H1 (cell line): ENCODE measurements around the gene TMEM185B. TPM values are rescaled to one million over a fixed set of nuclear protein-coding genes. Genes with fewer than 3 reads are reported as not detected.

ENCODE experiments used
- CTCF ChIA-PET: fragments of 300-600 bp; sonication (Branson Sonifier 250); formaldehyde crosslinking; loops from one replicate; lab custom pipeline; 2021; ENCODE audit not compliant: partially characterized antibody; lab: Charles Lee
- POLR2A ChIA-PET: fragments of 300-600 bp; sonication (Branson Sonifier 250); formaldehyde crosslinking; loops from one replicate; lab custom pipeline; 2021; ENCODE audit warnings: inconsistent platforms; ENCODE audit not compliant: partially characterized antibody; lab: Charles Lee
- DNase-seq, 2 experiments: peaks; one replicate each; pipeline versions ENCODE4 v3.0.0 to v3.0.0-alpha.2; 2010 to 2022; ENCODE audit warnings: low spot score in 2 of 2, low read depth in 1 of 2, mixed read lengths in 1 of 2
- FAIRE-seq: peaks from 2 replicates; lab custom pipeline; 2011; peaks lifted over from hg19 to GRCh38; lab: Jason Lieb, UNC
- H2AFZ ChIP-seq: 2 replicates; pipeline ENCODE4 v1.8.1; 2012; ENCODE audit warnings: low read length, inconsistent platforms
- H2AK5ac ChIP-seq: 2 replicates; pipeline ENCODE4 v1.6.1; 2013; ENCODE audit warnings: low read depth, low read length
- H2BK120ac ChIP-seq: replicated peaks from 2 replicates; pipeline ENCODE3; 2013; ENCODE audit warnings: low read depth, low read length, inconsistent platforms
- H2BK12ac ChIP-seq: 2 replicates; pipeline ENCODE4 v1.6.1; 2013; ENCODE audit warnings: low read depth, low read length
- H2BK15ac ChIP-seq: 2 replicates; pipeline ENCODE4 v1.6.1; 2013; ENCODE audit warnings: low read length
- H2BK20ac ChIP-seq: 2 replicates; pipeline ENCODE4 v1.6.1; 2013; ENCODE audit warnings: low read length
- H2BK5ac ChIP-seq: 2 replicates; pipeline ENCODE4 v1.6.1; 2013; ENCODE audit warnings: low read depth, low read length
- H3K14ac ChIP-seq: 2 replicates; pipeline ENCODE4 v1.6.1; 2013; ENCODE audit warnings: inconsistent platforms; ENCODE audit not compliant: insufficient read length
- H3K18ac ChIP-seq: 2 replicates; pipeline ENCODE4 v1.6.1; 2013; ENCODE audit warnings: low read length; ENCODE audit errors: extremely low read depth
- H3K23ac ChIP-seq: 2 replicates; pipeline ENCODE4 v1.6.1; 2013; ENCODE audit warnings: inconsistent platforms; ENCODE audit not compliant: insufficient read length
- H3K23me2 ChIP-seq: 2 replicates; pipeline ENCODE4 v1.6.1; 2013; ENCODE audit warnings: low read depth, low read length
- H3K27ac ChIP-seq: 2 replicates; pipeline ENCODE4 v1.6.1; 2011; ENCODE audit warnings: low read depth, low read length, inconsistent platforms
- H3K27me3 ChIP-seq, 4 experiments: replicated peaks in 1 of 4; 1 replicate in 1 of 4; 2 replicates in 3 of 4; pipeline versions ENCODE4 v1.6.1 to v1.8.1; 2011 to 2013; ENCODE audit warnings: low read length in 3 of 4, mild to moderate bottlenecking in 3 of 4, inconsistent platforms in 2 of 4, mixed read lengths in 2 of 4, moderate library complexity in 1 of 4; ENCODE audit not compliant: control insufficient read depth in 3 of 4, insufficient read depth in 3 of 4; ENCODE audit errors: extremely low read depth in 1 of 4
- H3K36me3 ChIP-seq, 4 experiments: 2 replicates each; pipeline versions ENCODE4 v1.6.1 to v1.8.1; 2011 to 2013; ENCODE audit warnings: mild to moderate bottlenecking in 4 of 4, low read length in 3 of 4, moderate library complexity in 2 of 4, control low read depth in 1 of 4, inconsistent platforms in 1 of 4; ENCODE audit not compliant: insufficient read depth in 4 of 4, control insufficient read depth in 2 of 4
- H3K4ac ChIP-seq: replicated peaks from 2 replicates; pipeline ENCODE3; 2013; ENCODE audit warnings: low read length, low read depth, mixed read lengths, inconsistent platforms; ENCODE audit not compliant: insufficient read length
- H3K4me1 ChIP-seq, 4 experiments: replicated peaks in 1 of 4; 1 replicate in 1 of 4; 2 replicates in 3 of 4; pipeline versions ENCODE4 v1.6.1 to v1.8.1; 2011 to 2013; ENCODE audit warnings: low read length in 3 of 4, inconsistent platforms in 2 of 4, mixed read lengths in 1 of 4; ENCODE audit not compliant: insufficient read depth in 4 of 4, control insufficient read depth in 3 of 4
- H3K4me2 ChIP-seq, 2 experiments: 2 replicates each; pipeline versions ENCODE4 v1.6.1 to v1.8.1; 2011 to 2013; ENCODE audit warnings: low read depth in 2 of 2, low read length in 2 of 2, control low read depth in 1 of 2, inconsistent platforms in 1 of 2, mild to moderate bottlenecking in 1 of 2; ENCODE audit not compliant: insufficient read depth in 1 of 2
- H3K4me3 ChIP-seq, 4 experiments: fragments of 200-600, 300-600 bp in 1 of 4; sonication (generic), shearing (Covaris generic), sonication (Bioruptor Twin) in 1 of 4; 2 replicates each; pipeline versions ENCODE4 v1.5.1 to v1.8.1; 2011 to 2016; ENCODE audit warnings: low read length in 4 of 4, low read depth in 3 of 4, control low read depth in 2 of 4, inconsistent platforms in 2 of 4, mild to moderate bottlenecking in 2 of 4, mixed read lengths in 1 of 4, moderate library complexity in 1 of 4; ENCODE audit not compliant: insufficient read depth in 2 of 4; ENCODE audit errors: extremely low read depth in 1 of 4
- H3K56ac ChIP-seq: replicated peaks from 2 replicates; pipeline ENCODE3; 2013; ENCODE audit warnings: low read depth, mild to moderate bottlenecking, mixed read lengths, low read length, inconsistent platforms; ENCODE audit not compliant: insufficient read length
- H3K79me1 ChIP-seq: 2 replicates; pipeline ENCODE4 v1.6.1; 2013; ENCODE audit warnings: low read depth, low read length, control low read depth
- H3K79me2 ChIP-seq, 2 experiments: 2 replicates each; pipeline versions ENCODE4 v1.6.1 to v1.8.1; 2012 to 2013; ENCODE audit warnings: low read length in 2 of 2, mild to moderate bottlenecking in 2 of 2, inconsistent platforms in 1 of 2; ENCODE audit not compliant: insufficient read depth in 2 of 2, control insufficient read depth in 1 of 2
- H3K9ac ChIP-seq, 4 experiments: replicated peaks in 1 of 4; 1 replicate in 1 of 4; 2 replicates in 3 of 4; pipeline versions ENCODE4 v1.6.1 to v1.8.1; 2011 to 2013; ENCODE audit warnings: low read depth in 3 of 4, low read length in 3 of 4, control low read depth in 2 of 4, mild to moderate bottlenecking in 2 of 4, moderate library complexity in 2 of 4, inconsistent platforms in 1 of 4; ENCODE audit errors: extremely low read depth in 1 of 4
- H3K9me3 ChIP-seq, 2 experiments: 2 replicates each; pipeline versions ENCODE4 v1.6.1 to v1.8.1; 2012 to 2013; ENCODE audit warnings: mild to moderate bottlenecking in 2 of 2, moderate library complexity in 2 of 2, control low read depth in 1 of 2, inconsistent platforms in 1 of 2, low read depth in 1 of 2, low read length in 1 of 2, mixed read lengths in 1 of 2; ENCODE audit not compliant: insufficient read depth in 2 of 2
- H4K20me1 ChIP-seq, 2 experiments: replicated peaks in 1 of 2; 2 replicates each; pipeline versions ENCODE3 to v1.8.1; 2011 to 2013; ENCODE audit warnings: inconsistent platforms in 2 of 2, low read length in 2 of 2, mild to moderate bottlenecking in 1 of 2; ENCODE audit not compliant: insufficient read depth in 2 of 2, control insufficient read depth in 1 of 2
- H4K5ac ChIP-seq: 2 replicates; pipeline ENCODE4 v1.6.1; 2013; ENCODE audit warnings: low read length, low read depth, mixed read lengths, inconsistent platforms; ENCODE audit not compliant: insufficient read length
- H4K8ac ChIP-seq: 2 replicates; pipeline ENCODE4 v1.8.0; 2013; ENCODE audit warnings: mild to moderate bottlenecking, moderate library complexity, low read length, inconsistent platforms; ENCODE audit not compliant: insufficient read depth; ENCODE audit errors: extremely low read depth
- H4K91ac ChIP-seq: replicated peaks from 2 replicates; pipeline ENCODE3; 2013; ENCODE audit warnings: low read length, mixed read lengths, inconsistent platforms; ENCODE audit not compliant: insufficient read length
- GTF2F1 ChIP-seq: IDR thresholded peaks from 2 replicates; pipeline ENCODE4 v1.6.1; 2012; ENCODE audit warnings: low read depth, low read length, improper control_type of control experiment, borderline replicate concordance
- NRF1 ChIP-seq: IDR thresholded peaks from 2 replicates; pipeline ENCODE4 v1.6.1; 2011; ENCODE audit warnings: mild to moderate bottlenecking, low read depth, low read length, improper control_type of control experiment
- RBBP5 ChIP-seq: IDR thresholded peaks from 2 replicates; pipeline ENCODE4 v1.7.1; 2012; ENCODE audit warnings: low read depth, mild to moderate bottlenecking, inconsistent platforms, low read length, moderate library complexity, borderline replicate concordance
- WGBS, 2 experiments: shearing (Covaris generic) in 1 of 2; methylation state at CpG; one replicate each; pipeline versions ENCODE4 v1.1.6 to v1.1.7; 2013 to 2015; ENCODE audit warnings: low lambda C conversion rate in 2 of 2, mixed read lengths in 2 of 2, inconsistent platforms in 1 of 2, low coverage in 1 of 2, missing lambda C conversion rate in 1 of 2; ENCODE audit not compliant: insufficient replicate concordance in 2 of 2, insufficient coverage in 1 of 2, insufficient read length in 1 of 2; ENCODE audit errors: extremely low coverage in 1 of 2, missing lambda C conversion rate in 1 of 2; 5-methylcytosine and 5-hydroxymethylcytosine counted together
- polyA plus RNA-seq, 7 experiments: library from polyadenylated mRNA; depleted of rRNA in 3 of 7; stranded (reverse) in 5 of 7; unstranded in 2 of 7; fragments of >200 nt in 5 of 7; fragments of 200-250 nt in 2 of 7; gene quantifications; 1 replicate in 5 of 7; 2 replicates in 1 of 7; 4 replicates in 1 of 7; pipeline versions ENCODE4 v1.2.1 to v1.2.3, GENCODE V29; 2011 to 2013; ENCODE audit warnings: missing spikeins in 2 of 7, mixed read lengths in 2 of 7
- total RNA-seq: library from RNA; stranded (reverse); fragmentation: NEBNext Ultra II Directional; extraction: Animal tissue kit (Norgen Biotek cat#: 25700); gene quantifications from 2 replicates; pipeline ENCODE4 v1.2.1, GENCODE V29; 2021

Gene TMEM185B
- total and polyA plus RNA-seq, 2 of the 8 experiments (the other 6 are each of a cell fraction or from before 2014, with no cell fraction given), result 13.5 to 14.0 TPM

DNA sequence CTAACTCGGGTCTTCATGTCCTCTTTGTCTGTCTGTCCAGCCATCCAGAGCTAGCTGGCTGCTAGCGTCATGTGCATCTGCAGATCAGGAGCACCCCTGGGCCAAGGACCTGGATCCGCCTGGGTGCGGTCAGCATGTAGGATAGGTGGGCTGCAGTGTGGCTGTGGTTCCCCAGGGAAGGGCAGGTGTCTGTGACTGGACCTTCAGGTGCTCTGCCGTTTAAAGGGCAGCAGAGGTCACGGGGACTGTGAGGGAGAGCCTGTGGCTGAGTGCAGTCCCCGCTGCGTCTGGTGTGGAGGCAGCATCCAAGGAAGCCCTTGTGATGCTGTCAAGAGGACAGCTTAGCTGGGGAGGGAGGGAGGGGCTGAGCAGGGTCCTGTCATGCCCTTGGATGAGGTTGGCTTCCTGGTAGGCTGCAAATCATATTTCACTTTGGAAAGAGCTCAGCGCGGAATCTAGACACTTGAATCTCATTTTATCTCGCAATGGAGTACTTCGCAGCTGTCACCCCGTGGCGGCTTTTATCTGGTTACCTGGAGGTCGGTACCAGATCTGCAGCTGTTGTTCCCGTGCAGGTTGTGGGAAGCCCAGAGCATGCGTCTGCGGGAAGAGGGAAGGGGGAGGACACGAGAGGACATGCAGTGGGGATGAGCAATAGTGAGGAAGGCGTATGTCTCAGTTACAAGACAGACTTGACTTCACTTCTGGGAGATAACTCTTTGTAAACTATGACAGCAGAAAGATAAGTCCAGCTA, 23.5 kb upstream of the TMEM185B start:
- H4K91ac ChIP-seq, result no peak overlapping the region
- H4K20me1 ChIP-seq, result peaks cover 0 to 1% of the 10 kb centered on the region in 2 experiments
- no peak overlapping the region for H3K14ac ChIP-seq
- no peak overlapping the region for H4K8ac ChIP-seq
- CTCF ChIA-PET, result interaction anchor here (0.9 to 1.7 kb wide), 6 partner anchors 14 to 306 kb away, joined by 3 to 6 read pairs (median 3); no protein-coding TSS in a partner anchor
- peaks cover 7 to 20% (median 13%) of the 10 kb centered on the region in 4 experiments for H3K4me1 ChIP-seq
- no peak overlapping the region for H3K4me3 ChIP-seq
- peaks cover 7 to 25% (median 16%) of the 10 kb centered on the region in 4 experiments for H3K27me3 ChIP-seq
- peak overlapping the region; percentile 88; the same call in 1 of the 2 replicates for H2BK15ac ChIP-seq
- H2BK5ac ChIP-seq, result 0 out of 2 replicates have a peak overlapping the region, but pooled peaks have one; percentile 1
- no peak for DNase-seq
- no peaks in the 10 kb centered on the region for H3K36me3 ChIP-seq
- no peak overlapping the region for H3K4ac ChIP-seq
- no peak overlapping the region for H4K5ac ChIP-seq
- no peak overlapping the region for H3K56ac ChIP-seq
- FAIRE-seq, result no peak
- H3K27ac ChIP-seq, result no peak overlapping the region
- no peak overlapping the region for H2BK120ac ChIP-seq
- 0 out of 2 replicates have a peak overlapping the region, but pooled peaks have one; percentile 2 for H2AK5ac ChIP-seq
- no peak overlapping the region for H3K23ac ChIP-seq
- TF ChIP-seq RBBP5, result no peak
- no peak for TF ChIP-seq GTF2F1
- no peak for TF ChIP-seq NRF1
- POLR2A ChIA-PET, result interaction anchor here (1.3 to 1.4 kb wide), 2 partner anchors 22 to 24 kb away, joined by 3 read pairs; partner anchors contain the start of gene TMEM185B
- no peaks in the 10 kb centered on the region for H3K79me2 ChIP-seq
- H3K9ac ChIP-seq, result no peak overlapping the region
- WGBS, 2 experiments, result 89% methylated on average over 16 of the region's 20 CpGs; no CpG with 5 or more reads in 1 of the 2 experiments
- H3K23me2 ChIP-seq, result no peaks in the 10 kb centered on the region; the same call in 1 of the 2 replicates
- H2BK20ac ChIP-seq, result no peak overlapping the region
- no peak overlapping the region; the same call in 1 of the 2 replicates for H3K18ac ChIP-seq
- H3K4me2 ChIP-seq, result peak overlapping the region in 1 of 2 experiments; percentile 20; a peak in 1 of 4 replicates
- H2BK12ac ChIP-seq, result peak overlapping the region; percentile 60; the same call in 1 of the 2 replicates
- H3K79me1 ChIP-seq, result no peaks in the 10 kb centered on the region
- H2AFZ ChIP-seq, result no peak overlapping the region
- no peaks in the 10 kb centered on the region for H3K9me3 ChIP-seq
